GM15510 (cell line): ENCODE data around the gene INO80B.

ENCODE experiments used
- POLR2A ChIP-seq: IDR thresholded peaks from 3 replicates; pipeline ENCODE4 v1.6.1; 2011; ENCODE audit warnings: borderline replicate concordance; ENCODE audit not compliant: insufficient read length; ENCODE audit errors: extremely low read depth

INO80B gene

GRCh38 chr2:74439803-74440377 is 15.0 kb upstream of the INO80B start:
- no peak for TF ChIP-seq POLR2A

DNA sequence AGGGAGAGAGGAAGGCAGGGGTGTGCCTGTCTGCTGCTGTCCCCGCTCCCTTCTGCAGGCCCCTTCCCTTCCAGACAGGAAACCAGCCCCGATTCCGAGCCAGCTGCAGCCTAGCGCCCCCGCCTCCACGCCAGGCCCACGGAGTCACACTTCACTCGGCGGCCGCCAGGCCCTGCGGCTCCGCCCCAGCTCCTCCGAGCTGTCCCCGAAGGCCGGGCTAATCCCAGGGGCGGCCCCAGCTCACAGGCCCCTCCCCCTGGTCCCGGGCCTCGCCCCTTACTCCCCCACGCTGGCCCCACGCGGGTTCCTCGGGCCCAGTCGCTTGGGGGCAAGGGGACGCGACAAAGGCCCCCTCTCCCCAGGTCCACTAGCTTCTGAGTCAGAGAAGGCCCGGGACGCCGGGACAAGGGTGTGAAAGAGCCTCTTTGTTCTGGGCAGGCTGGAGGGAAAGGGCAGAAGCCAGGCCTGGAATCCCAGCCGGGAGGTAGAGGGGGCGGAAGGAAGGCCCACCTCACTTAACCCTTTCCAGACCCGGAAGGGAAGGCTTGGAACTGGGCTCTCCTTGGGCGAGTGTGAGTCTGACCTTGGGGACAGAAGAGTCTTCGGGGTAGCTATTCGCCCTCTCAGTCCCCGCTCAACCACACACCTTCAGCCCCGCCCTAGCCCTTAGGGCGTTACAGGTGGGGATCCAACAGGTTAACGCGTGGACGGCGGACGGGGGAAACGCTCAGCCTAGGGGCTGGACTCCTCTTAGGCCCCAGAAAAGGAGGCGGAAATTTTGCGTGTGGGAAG is 14.3 kb upstream of the INO80B start:
- peak; percentile 52 for TF ChIP-seq POLR2A

- no peak for TF ChIP-seq POLR2A
Observed at GRCh38 chr2:74441170-74441689, 13.7 kb upstream of the INO80B start.

DNA sequence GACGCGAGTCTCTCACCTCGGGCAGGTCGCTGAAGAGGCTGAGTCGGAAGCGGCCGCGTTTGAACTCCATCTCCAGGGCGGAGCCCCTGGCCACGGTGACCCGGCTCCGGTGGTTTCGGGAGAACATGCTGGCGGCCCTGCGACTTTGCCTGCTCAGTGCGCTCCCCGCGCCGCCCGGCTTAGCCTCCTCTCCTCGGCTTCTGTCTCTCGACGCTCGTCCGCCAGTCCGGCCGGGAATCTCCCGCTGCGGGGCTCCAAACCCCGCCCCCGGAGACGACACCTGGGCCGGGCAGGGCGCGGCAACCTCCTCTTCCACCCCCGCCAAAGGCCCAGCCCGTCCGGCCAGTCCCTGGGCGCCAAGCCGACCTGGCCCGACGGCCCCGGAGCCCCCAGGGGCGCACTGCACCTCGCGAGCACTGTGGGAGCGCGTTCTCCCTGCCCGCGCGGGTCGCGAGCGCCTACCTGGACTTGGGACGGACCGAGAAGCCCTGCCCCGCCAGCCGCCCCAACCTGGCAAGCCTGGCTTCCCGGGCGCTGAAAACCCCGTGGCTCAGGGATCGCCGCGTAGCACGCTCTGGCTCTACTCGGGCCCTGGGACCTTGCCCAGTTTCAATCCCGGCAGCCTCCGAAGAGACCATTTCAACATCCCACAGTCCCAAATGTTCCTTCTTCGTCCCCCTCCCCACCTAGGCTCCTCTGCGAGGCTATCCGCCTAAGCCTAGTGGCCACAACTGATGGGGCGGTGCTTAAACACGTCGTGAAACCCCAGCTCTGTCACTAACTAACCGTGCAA is 13.0 kb upstream of the INO80B start, which contains the start of gene RTKN:
Gene RTKN, minus strand, starts transcription at position 248 of the 793 bp plus-strand sequence. Its CDS starts 121 bp downstream, at position 127.
- peak; percentile 35 for TF ChIP-seq POLR2A

GRCh38 chr2:74444498-74445318 is 10.2 kb upstream of the INO80B start:
- no peak for TF ChIP-seq POLR2A

GRCh38 chr2:74447230-74447999 is 7.5 kb upstream of the INO80B start:
- TF ChIP-seq POLR2A, result no peak

DNA sequence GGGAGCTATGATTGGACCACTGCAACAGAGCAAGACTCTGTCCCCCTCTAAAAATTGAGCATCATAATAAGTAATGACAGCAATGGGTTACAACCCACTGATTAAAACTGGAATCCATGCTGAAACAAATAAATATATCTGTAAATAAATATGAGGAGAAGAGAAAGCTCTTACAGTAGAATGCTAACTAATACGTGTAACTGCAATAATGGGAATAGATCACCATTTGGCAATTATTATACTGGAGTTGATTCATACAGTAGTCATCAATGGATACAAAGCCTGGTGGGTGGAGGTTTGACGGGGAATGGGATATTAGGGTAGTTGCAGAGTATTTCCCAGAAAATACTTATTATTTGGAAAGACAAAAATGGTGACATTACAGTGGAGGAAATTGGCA is 6.1 kb upstream of the INO80B start:
- TF ChIP-seq POLR2A, result no peak

DNA sequence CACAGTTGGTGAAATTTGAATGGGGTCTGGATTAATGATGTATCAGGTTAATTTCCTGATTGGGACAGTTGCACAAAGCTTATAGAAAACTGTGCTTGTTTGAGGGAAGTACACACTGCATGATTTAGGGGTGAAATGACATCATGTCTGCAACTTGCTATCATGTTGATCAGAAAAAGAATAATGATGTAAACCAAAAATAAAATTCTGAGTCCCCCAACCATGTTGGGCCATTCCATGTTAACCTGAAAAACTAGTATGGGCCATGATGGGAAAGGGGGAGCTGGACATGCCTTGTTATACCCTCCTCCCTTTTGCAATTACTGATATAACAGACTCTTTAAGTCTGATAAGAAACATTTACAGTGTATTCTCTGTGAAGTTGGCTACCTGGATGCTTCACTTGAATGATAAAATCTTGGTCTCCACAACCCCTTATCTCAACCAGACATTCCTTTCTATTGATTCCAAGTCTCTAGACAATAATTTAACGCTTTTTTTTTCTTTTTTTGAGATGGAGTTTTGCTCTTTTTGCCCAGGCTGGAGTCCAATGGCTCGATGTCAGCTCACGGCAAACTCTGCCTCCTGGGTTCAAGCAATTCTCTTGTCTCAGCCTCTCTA is 4.2 kb upstream of the INO80B start:
- TF ChIP-seq POLR2A, result no peak

DNA sequence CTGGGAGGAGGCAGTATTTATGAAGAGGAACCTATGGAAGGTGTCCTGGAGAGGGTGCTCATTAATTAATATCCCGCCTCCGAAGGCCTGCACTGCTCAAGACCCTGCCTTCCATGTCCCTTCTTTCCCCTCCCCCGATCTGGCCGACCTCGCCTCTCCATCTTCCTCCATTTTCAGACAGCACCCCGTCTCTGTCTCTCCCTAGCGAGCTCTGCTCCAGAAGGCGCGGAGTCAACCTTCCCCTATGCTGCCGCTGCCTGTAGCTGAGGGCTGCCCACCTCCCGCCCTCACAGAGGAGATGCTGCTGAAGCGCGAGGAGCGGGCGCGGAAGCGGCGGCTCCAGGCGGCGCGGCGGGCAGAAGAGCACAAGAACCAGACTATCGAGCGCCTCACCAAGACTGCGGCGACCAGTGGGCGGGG is 2.3 kb downstream of the INO80B start:
- no peak for TF ChIP-seq POLR2A

DNA sequence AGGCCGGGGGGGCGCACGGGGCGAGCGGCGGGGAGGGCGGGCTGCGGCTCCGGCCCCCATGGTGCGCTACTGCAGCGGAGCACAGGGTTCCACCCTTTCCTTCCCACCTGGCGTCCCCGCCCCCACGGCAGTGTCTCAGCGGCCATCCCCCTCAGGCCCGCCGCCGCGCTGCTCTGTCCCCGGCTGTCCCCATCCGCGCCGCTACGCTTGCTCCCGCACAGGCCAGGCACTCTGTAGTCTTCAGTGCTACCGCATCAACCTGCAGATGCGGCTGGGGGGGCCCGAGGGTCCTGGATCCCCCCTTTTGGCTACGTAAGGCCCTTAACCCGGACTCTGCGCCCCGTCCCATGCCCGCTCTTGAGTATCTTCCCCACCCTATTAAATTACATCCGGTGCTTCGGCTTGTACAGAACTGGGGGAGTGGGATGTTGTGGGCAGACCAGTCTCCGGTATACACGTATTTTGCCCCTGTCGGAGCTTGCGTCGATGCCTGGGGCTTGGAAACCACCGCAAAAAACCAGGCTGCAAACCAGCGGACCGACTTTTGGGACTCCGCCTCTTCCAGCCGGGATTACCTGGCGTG is 2.8 kb downstream of the INO80B start:
- TF ChIP-seq POLR2A, result peak; percentile 68

GRCh38 chr2:74458132-74458937 is 3.4 kb downstream of the INO80B start, which contains the start of gene WBP1:
Gene WBP1, plus strand, starts transcription at chr2:74458438. Its CDS starts 165 bp downstream, at chr2:74458603.
- no peak for TF ChIP-seq POLR2A

GRCh38 chr2:74458938-74459363 is 4.1 kb downstream of the INO80B start:
- no peak for TF ChIP-seq POLR2A
